SK-N-MC (cell line): ENCODE data around the gene RGS1.

Experiments used
- EZH2 ChIP-seq: fragments of 200-600 bp; sonication (generic); IDR thresholded peaks from one replicate; pipeline ENCODE4 v1.6.1; 2017; ENCODE audit warnings: antibody characterized with exemption
- FOXP2 ChIP-seq: optimal IDR thresholded peaks from 2 replicates; pipeline ENCODE3; 2011; ENCODE audit warnings: mild to moderate bottlenecking, moderate library complexity; ENCODE audit not compliant: insufficient read depth; ENCODE audit errors: extremely low read length, control extremely low read depth
- POLR2AphosphoS5 ChIP-seq: IDR thresholded peaks from 2 replicates; pipeline ENCODE4 v1.6.1; 2012; ENCODE audit warnings: mild to moderate bottlenecking, low read depth, low read length, borderline replicate concordance

DNA sequence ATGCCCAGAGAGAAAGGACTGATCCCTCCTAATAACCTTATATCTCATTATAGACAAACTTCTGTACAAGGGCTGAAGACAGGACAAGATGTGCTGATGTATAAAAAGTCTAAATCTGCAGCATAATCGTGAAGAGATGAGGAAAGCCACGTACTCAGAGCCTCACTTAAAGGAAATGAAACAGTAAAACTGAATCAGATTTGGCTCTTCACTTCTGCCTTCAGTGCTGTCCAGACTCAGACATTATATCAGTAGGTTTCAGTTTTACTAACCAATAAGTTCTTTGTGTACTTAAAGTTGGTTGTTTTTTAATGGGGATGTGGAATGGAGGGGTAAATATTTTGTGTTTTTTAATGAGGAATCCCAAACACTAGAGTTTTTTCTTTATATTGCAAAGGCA is 45.3 kb upstream of the RGS1 start:
- TF ChIP-seq EZH2 (no peak), POLR2AphosphoS5 (no peak), FOXP2 (no peak)
